Ascending aorta (tissue), 2 donors: ENCODE data around the gene DRG1. TPM values are rescaled to one million over a fixed set of nuclear protein-coding genes. Genes with fewer than 3 reads are reported as not detected.

ENCODE experiments used
- DNase-seq, 2 donors: peaks; one replicate each; pipeline ENCODE4 v3.0.0-alpha.2; 2019; ENCODE audit warnings: low spot score in 2 of 2
- H3K27ac ChIP-seq, 2 donors: fragments of 200-600 bp; sonication (generic); one replicate each; pipeline ENCODE4 v1.5.1; 2016 to 2017; ENCODE audit warnings: mild to moderate bottlenecking in 1 of 2
- H3K27me3 ChIP-seq: fragments of 200-600 bp; sonication (generic); one replicate; pipeline ENCODE4 v1.5.1; 2017
- H3K36me3 ChIP-seq, 2 donors: fragments of 200-600 bp; sonication (generic); one replicate each; pipeline ENCODE4 v1.5.1; 2016
- H3K4me1 ChIP-seq, 2 donors: fragments of 200-600 bp; sonication (generic); one replicate each; pipeline ENCODE4 v1.5.1; 2016 to 2017; ENCODE audit warnings: mild to moderate bottlenecking in 1 of 2
- H3K4me3 ChIP-seq, 2 donors: fragments of 200-600 bp; sonication (generic); one replicate each; pipeline ENCODE4 v1.5.1; 2016 to 2017; ENCODE audit warnings: mild to moderate bottlenecking in 1 of 2
- H3K9me3 ChIP-seq, 2 donors: fragments of 200-600 bp; sonication (generic); one replicate each; pipeline ENCODE4 v1.5.1; 2016
- intact Hi-C: fragments of 100-400 bp; cut with DNase I; formaldehyde crosslinking; loops from one replicate; pipeline ENCODE4 v1.15.1; 2023
- total RNA-seq: library from RNA; depleted of rRNA; stranded (reverse); fragments of >200 nt; gene quantifications from one replicate; pipeline ENCODE4 v1.1.0, GENCODE V29; 2016
- TF ChIP-seq, protein P1 (sequence below), 3 experiments: fragments of 200-600 bp in 2 of 3; fragments of 450-650 bp in 1 of 3; sonication (generic) in 2 of 3; IDR thresholded peaks; one replicate each; pipeline ENCODE4 v1.5.1; 2016 to 2019; ENCODE audit warnings: antibody characterized with exemption in 3 of 3, mild to moderate bottlenecking in 1 of 3, moderate library complexity in 1 of 3

Gene DRG1
- total RNA-seq, 1 donor from 2014 or later = 6.9 TPM

DNA sequence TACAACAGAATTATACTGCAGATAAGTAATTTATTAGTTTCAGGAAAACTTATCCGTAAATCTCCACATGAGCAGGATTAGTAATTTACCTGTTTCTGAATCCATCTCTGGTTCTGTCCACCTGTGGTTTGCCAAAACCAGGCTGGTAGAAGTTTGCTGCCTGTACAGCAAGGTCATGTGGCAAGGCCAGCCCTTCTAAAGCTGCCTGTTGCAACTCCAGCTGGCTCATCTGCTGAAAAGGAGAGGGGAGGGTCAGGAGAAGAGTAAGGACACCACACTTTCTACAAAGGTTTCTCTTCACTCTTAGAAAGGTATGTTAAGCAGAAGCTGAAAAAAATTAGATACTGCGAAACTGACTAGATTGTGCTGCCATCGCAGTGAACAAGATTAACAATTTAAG lies 47.9 kb downstream of the DRG1 start:
- H3K36me3 ChIP-seq = peaks cover 46 to 54% of the 10 kb centered on the region in 2 donors
- no peak overlapping the region for H3K4me3 ChIP-seq
- no peaks in the 10 kb centered on the region for H3K27me3 ChIP-seq
- TF ChIP-seq, protein P1, sequence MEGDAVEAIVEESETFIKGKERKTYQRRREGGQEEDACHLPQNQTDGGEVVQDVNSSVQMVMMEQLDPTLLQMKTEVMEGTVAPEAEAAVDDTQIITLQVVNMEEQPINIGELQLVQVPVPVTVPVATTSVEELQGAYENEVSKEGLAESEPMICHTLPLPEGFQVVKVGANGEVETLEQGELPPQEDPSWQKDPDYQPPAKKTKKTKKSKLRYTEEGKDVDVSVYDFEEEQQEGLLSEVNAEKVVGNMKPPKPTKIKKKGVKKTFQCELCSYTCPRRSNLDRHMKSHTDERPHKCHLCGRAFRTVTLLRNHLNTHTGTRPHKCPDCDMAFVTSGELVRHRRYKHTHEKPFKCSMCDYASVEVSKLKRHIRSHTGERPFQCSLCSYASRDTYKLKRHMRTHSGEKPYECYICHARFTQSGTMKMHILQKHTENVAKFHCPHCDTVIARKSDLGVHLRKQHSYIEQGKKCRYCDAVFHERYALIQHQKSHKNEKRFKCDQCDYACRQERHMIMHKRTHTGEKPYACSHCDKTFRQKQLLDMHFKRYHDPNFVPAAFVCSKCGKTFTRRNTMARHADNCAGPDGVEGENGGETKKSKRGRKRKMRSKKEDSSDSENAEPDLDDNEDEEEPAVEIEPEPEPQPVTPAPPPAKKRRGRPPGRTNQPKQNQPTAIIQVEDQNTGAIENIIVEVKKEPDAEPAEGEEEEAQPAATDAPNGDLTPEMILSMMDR (IDR thresholded peaks at IDR 0.05) = no peak
- DNase-seq = no peak
- H3K4me1 ChIP-seq = no peaks in the 10 kb centered on the region
- no peaks in the 10 kb centered on the region for H3K9me3 ChIP-seq
- no peak overlapping the region for H3K27ac ChIP-seq
- intact Hi-C loops = no loop called here

DNA sequence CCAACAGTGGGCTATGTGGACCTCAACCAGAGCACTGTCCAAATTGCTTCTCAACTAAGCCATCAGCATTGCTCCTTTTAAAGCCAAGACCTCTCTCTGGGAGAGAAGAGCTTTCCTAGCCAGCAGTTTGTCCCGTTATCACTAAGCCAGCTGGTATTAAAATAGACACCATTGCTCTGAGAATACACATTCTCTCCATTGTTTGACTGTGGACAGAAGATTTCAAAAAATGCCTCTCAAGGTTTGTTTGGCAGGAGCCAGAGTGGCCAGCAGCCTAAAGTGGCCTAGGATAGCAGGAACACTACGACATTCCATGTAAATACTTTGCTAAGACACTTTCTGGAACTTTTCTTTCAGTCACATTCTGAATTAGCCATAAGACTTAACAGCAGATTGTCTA lies 49.0 kb downstream of the DRG1 start:
- H3K36me3 ChIP-seq = peaks cover 38 to 50% of the 10 kb centered on the region in 2 donors
- TF ChIP-seq, protein P1 (IDR thresholded peaks at IDR 0.05) = no peak
- no peaks in the 10 kb centered on the region for H3K9me3 ChIP-seq
- intact Hi-C loops = no loop called here
- H3K4me3 ChIP-seq = no peak overlapping the region
- H3K4me1 ChIP-seq = no peaks in the 10 kb centered on the region
- H3K27me3 ChIP-seq = no peaks in the 10 kb centered on the region
- no peak for DNase-seq
- no peak overlapping the region for H3K27ac ChIP-seq

DNA sequence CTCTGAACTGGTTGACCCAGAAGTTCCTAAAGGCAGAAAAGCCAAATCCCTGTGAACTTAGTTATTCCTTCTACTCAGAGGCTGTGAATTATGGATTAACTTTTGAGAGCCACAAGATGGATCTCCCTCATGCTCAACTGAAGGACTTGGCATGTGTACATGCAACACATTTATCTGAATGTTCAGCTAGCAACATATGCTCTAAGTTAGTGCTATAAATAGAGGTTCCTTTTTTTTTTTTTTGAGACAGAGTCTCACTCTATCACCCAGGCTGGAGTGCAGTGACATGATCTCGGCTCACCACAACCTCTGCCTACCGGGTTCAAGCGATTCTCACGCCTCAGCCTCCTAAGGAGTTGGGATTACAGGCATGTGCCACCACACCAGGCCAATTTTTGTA lies 50.1 kb downstream of the DRG1 start:
- Histone ChIP-seq H3K4me3 (no peak overlapping the region), H3K9me3 (no peaks in the 10 kb centered on the region), H3K4me1 (no peaks in the 10 kb centered on the region), H3K27me3 (no peaks in the 10 kb centered on the region), H3K36me3 (peaks cover 37 to 50% of the 10 kb centered on the region in 2 donors), H3K27ac (no peak overlapping the region)
- TF ChIP-seq, protein P1 (IDR thresholded peaks at IDR 0.05) = no peak
- intact Hi-C loops = no loop called here
- DNase-seq = no peak

DNA sequence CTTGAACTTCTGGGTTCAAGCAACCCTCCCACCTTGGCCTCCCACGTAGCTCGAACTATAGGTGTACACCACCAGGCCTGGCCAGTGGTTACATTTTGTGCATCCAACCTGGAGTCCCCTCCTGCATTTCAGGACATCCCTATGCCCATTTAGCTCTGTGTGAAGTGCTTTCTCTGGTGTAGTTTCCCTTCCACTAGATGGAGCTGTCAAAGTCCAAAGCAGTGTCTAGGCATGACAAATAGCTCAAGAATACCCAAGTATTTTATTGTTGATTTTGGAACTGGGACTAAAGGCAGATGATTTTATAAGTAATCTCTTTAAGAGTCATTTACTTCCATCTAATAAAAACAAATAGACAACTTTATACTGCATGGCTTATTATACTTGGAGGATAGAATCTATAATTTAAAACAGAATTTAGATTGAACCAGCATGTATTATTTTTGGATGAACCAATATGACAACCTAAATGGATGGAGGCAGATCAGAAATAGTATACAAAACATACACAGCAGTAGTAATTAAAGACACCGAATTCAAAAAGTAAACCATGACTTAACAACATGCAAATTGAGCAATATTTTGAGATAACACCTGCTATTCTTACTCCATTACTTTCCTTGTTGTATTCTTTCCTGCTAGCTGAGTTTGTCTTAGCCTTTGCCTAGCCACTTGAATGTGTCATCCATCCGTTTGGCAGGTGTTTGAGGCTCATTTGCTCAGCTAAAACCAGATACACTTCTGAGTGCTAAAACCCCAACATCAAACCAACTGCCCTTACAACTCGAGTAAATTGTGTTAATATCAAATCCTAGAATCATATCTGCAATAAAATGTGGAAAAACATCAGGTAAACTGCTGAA lies 52.5 kb downstream of the DRG1 start:
- Histone ChIP-seq H3K4me3 (no peak overlapping the region), H3K36me3 (peaks cover 38 to 58% of the 10 kb centered on the region in 2 donors), H3K4me1 (no peaks in the 10 kb centered on the region), H3K27ac (no peak overlapping the region), H3K27me3 (no peaks in the 10 kb centered on the region), H3K9me3 (no peaks in the 10 kb centered on the region)
- TF ChIP-seq, protein P1 (IDR thresholded peaks at IDR 0.05) = no peak
- DNase-seq = no peak
- intact Hi-C loops = no loop called here

DNA sequence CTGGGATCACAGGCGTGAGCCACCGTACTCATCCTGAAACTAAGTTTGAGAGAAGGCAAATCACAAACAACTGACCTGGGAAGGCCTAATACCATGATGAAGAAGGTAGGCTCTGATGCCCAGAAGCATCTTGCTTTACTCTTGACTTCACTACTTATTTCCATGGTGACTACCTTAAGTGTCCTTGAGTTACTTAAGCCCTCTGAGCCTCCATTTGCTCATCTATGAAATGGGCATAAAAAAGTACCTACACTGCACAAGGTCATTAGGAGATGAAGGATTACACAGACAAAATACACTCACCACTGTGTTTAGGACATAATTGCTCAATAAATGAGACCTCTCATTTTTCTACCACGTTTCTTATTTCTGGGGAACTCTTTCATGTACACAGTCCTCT lies 62.3 kb downstream of the DRG1 start:
- no peaks in the 10 kb centered on the region for H3K4me1 ChIP-seq
- H3K27me3 ChIP-seq = no peaks in the 10 kb centered on the region
- H3K9me3 ChIP-seq = no peaks in the 10 kb centered on the region
- no peak overlapping the region for H3K4me3 ChIP-seq
- no peak for DNase-seq
- intact Hi-C loops = no loop called here
- no peak overlapping the region for H3K27ac ChIP-seq
- TF ChIP-seq, protein P1 (IDR thresholded peaks at IDR 0.05) = no peak
- peaks cover 61 to 81% of the 10 kb centered on the region in 2 donors for H3K36me3 ChIP-seq
